Osteoblast (primary cell): Measurements from ENCODE around the gene NEFH. TPM values are rescaled to one million over a fixed set of nuclear protein-coding genes. Genes with fewer than 3 reads are reported as not detected.

Experiments used
- DNase-seq: peaks from one replicate; pipeline ENCODE4 v3.0.0; 2011; ENCODE audit warnings: low spot score, mixed read lengths; ENCODE audit not compliant: insufficient read length; ENCODE audit errors: missing footprints
- H2AFZ ChIP-seq: 2 replicates; pipeline ENCODE4 v1.6.0; 2011; ENCODE audit warnings: mild to moderate bottlenecking, low read length
- H3K27ac ChIP-seq: 2 replicates; pipeline ENCODE4 v1.5.1; 2011; ENCODE audit warnings: mild to moderate bottlenecking, low read depth, low read length, moderate library complexity
- H3K27me3 ChIP-seq: 2 replicates; pipeline ENCODE4 v1.6.0; 2012; ENCODE audit warnings: mild to moderate bottlenecking, control low read depth, inconsistent platforms, low read length, moderate library complexity; ENCODE audit not compliant: insufficient read depth
- H3K36me3 ChIP-seq: 2 replicates; pipeline ENCODE4 v1.5.1; 2011; ENCODE audit warnings: mild to moderate bottlenecking, low read length, control low read depth, moderate library complexity; ENCODE audit not compliant: insufficient read depth
- H3K4me1 ChIP-seq: 2 replicates; pipeline ENCODE4 v1.5.1; 2011; ENCODE audit warnings: mild to moderate bottlenecking, low read length, control low read depth, moderate library complexity; ENCODE audit not compliant: insufficient read depth
- H3K4me2 ChIP-seq: 2 replicates; pipeline ENCODE4 v1.6.0; 2011; ENCODE audit warnings: mild to moderate bottlenecking, low read length; ENCODE audit not compliant: insufficient read depth
- H3K4me3 ChIP-seq: fragments of 200-600 bp; sonication (generic); 3 replicates; pipeline ENCODE4 v1.5.1; 2012; ENCODE audit warnings: mild to moderate bottlenecking, low read length, inconsistent platforms; ENCODE audit not compliant: insufficient read depth
- H3K79me2 ChIP-seq: 2 replicates; pipeline ENCODE4 v1.6.0; 2012; ENCODE audit warnings: mild to moderate bottlenecking, low read length, control low read depth, inconsistent platforms; ENCODE audit not compliant: insufficient read depth
- H3K9me3 ChIP-seq: 2 replicates; pipeline ENCODE4 v1.5.1; 2011; ENCODE audit warnings: low read depth, low read length, control low read depth
- H4K20me1 ChIP-seq: 2 replicates; pipeline ENCODE4 v1.6.0; 2012; ENCODE audit warnings: mild to moderate bottlenecking, low read length, control low read depth; ENCODE audit not compliant: insufficient read depth
- total RNA-seq: library from RNA; depleted of rRNA; stranded (reverse); fragments of >200 nt; gene quantifications from 2 replicates; pipeline ENCODE4 v1.2.3, GENCODE V29; 2012
- TF ChIP-seq, protein P1 (sequence below): IDR thresholded peaks from 2 replicates; pipeline ENCODE4 v1.5.1; 2011; ENCODE audit warnings: mild to moderate bottlenecking, low read depth, low read length, moderate library complexity; ENCODE audit errors: extremely low read depth

NEFH gene
- total RNA-seq, 1 donor: 0.36 TPM

DNA sequence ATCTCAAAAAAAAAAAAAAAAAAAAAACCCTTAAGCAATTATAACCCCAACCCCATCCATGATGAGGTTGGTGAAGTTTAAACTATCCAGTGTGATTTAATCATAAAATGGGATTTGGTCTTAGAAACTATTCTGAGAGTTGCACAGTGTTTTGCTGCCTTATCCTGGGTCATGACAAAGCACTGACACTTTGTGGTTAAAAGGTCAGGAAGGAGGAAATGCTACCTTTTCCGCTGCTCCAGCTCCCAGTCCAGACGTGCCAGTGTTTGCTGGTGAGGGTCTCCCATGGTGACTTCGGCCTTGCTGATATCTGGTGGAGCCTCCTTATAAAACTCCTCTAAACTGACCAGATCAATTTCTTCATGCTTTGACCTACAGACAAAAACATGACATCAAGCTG lies 59.1 kb downstream of the NEFH start:
- no peaks in the 10 kb centered on the region for H3K4me1 ChIP-seq
- no peaks in the 10 kb centered on the region for H3K27me3 ChIP-seq
- no peaks in the 10 kb centered on the region for H3K9me3 ChIP-seq
- H3K27ac ChIP-seq: no peak overlapping the region
- TF ChIP-seq, protein P1, sequence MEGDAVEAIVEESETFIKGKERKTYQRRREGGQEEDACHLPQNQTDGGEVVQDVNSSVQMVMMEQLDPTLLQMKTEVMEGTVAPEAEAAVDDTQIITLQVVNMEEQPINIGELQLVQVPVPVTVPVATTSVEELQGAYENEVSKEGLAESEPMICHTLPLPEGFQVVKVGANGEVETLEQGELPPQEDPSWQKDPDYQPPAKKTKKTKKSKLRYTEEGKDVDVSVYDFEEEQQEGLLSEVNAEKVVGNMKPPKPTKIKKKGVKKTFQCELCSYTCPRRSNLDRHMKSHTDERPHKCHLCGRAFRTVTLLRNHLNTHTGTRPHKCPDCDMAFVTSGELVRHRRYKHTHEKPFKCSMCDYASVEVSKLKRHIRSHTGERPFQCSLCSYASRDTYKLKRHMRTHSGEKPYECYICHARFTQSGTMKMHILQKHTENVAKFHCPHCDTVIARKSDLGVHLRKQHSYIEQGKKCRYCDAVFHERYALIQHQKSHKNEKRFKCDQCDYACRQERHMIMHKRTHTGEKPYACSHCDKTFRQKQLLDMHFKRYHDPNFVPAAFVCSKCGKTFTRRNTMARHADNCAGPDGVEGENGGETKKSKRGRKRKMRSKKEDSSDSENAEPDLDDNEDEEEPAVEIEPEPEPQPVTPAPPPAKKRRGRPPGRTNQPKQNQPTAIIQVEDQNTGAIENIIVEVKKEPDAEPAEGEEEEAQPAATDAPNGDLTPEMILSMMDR: no peak
- peaks cover 73% of the 10 kb centered on the region for H3K36me3 ChIP-seq
- peak; percentile 23 for DNase-seq
- no peaks in the 10 kb centered on the region for H3K79me2 ChIP-seq
- H3K4me3 ChIP-seq: no peak overlapping the region
- no peak overlapping the region for H2AFZ ChIP-seq
- no peaks in the 10 kb centered on the region for H4K20me1 ChIP-seq
- H3K4me2 ChIP-seq: no peak overlapping the region

Other genes with a start within 250 kb of the NEFH start
- 25.0 and 32.7 TPM in 2 replicates for gene RHBDD3, start 212.2 kb upstream of the NEFH start, total RNA-seq
- gene EWSR1, start 211.9 kb upstream of the NEFH start, total RNA-seq: 139 and 148 TPM in 2 replicates
- 11.6 and 13.0 TPM in 2 replicates for gene GAS2L1, start 173.6 kb upstream of the NEFH start, total RNA-seq
- gene RASL10A, start 164.5 kb upstream of the NEFH start, total RNA-seq: not detected in 2 replicates
- 35.4 and 37.3 TPM in 2 replicates for gene AP1B1, start 91.6 kb upstream of the NEFH start, total RNA-seq
- not detected in 2 replicates for gene RFPL1, start 41.6 kb upstream of the NEFH start, total RNA-seq
- gene THOC5, start 73.5 kb downstream of the NEFH start, total RNA-seq: 63.7 and 64.8 TPM in 2 replicates
- 47.0 and 52.5 TPM in 2 replicates for gene NIPSNAP1, start 100.9 kb downstream of the NEFH start, total RNA-seq
- 72.7 and 84.0 TPM in 2 replicates for gene NF2, start 123.4 kb downstream of the NEFH start, total RNA-seq
- not detected in 2 replicates for gene CABP7, start 239.8 kb downstream of the NEFH start, total RNA-seq